ENCODE results near the gene ZNF485.

GRCh38 chr10:43585981-43586729 lies 20.1 kb upstream of the ZNF485 start:
- no peak for TF ChIP-seq CTCF (IDR thresholded peaks at IDR 0.05)
- no peak for TF ChIP-seq POLR2A (IDR thresholded peaks at IDR 0.05)

All from suprapubic skin (tissue), 3 donors.